ENCODE results near the gene LCN10. TPM values are rescaled to one million over a fixed set of nuclear protein-coding genes. Genes with fewer than 3 reads are reported as not detected.
A peak's percentile ranks its signal among the peaks of the same experiment; 100 is the strongest.
"Not testable (repeated sequence)": the region's sequence is repeated elsewhere in the genome, so short reads cannot be mapped to it uniquely, and the experiment has no call there.

Gene LCN10
- total and polyA plus RNA-seq, 10 of the 15 experiments (the other 5 are each of a cell fraction or from before 2014, with no cell fraction given) = 0.06 to 1.3 (median 0.21) TPM; not detected in 1

- WGBS (ENCODE audit: insufficient coverage, insufficient replicate concordance, low lambda C conversion rate, missing lambda C conversion rate) = 5% methylated on average over 4 of the region's 4 CpGs
- H4K20me1 ChIP-seq (ENCODE audit: control insufficient read depth, insufficient read depth); DNase-seq (ENCODE audit: low read depth, low spot score); H3K27ac ChIP-seq (ENCODE audit: control insufficient read depth, insufficient read depth); H3K79me2 ChIP-seq (ENCODE audit: control insufficient read depth, insufficient read depth, low read length); H3K9ac ChIP-seq (ENCODE audit: control insufficient read depth, insufficient read depth, low read length); H3K4me1 ChIP-seq (ENCODE audit: control insufficient read depth, insufficient read depth, low read length); H3K27me3 ChIP-seq (replicated peaks in 1 of 2; ENCODE audit: control insufficient read depth in 2 of 2, insufficient read depth in 2 of 2, low read length in 1 of 2); H3K9me3 ChIP-seq (replicated peaks; ENCODE audit: control insufficient read depth, insufficient read depth, low read length); H3K36me3 ChIP-seq (ENCODE audit: control insufficient read depth in 2 of 2, insufficient read depth in 2 of 2, low read length in 1 of 2); H2AFZ ChIP-seq (ENCODE audit: control insufficient read depth, low read depth, low read length); in situ Hi-C loops (cut with MboI); FAIRE-seq; ATAC-seq; BruUV-seq (replicated peaks); H3K4me2 ChIP-seq (ENCODE audit: control insufficient read depth, insufficient read depth); H3K4me3 ChIP-seq: not testable (repeated sequence)
- TF ChIP-seq PKNOX1 (IDR thresholded peaks at IDR 0.05) = peak; percentile 40; the same call in 1 of the 2 replicates
- RAD21 ChIA-PET (ENCODE audit: unreplicated experiment) = interaction anchor here (0.6 to 4.1 kb wide), 3 partner anchors 19 to 248 kb away, joined by 3 to 28 read pairs (median 6); no protein-coding TSS in a partner anchor
- intact Hi-C loops (cut with micrococcal nuclease; ENCODE audit: unreplicated experiment) = loop anchor here (1.0 to 5.0 kb wide), 3 partner anchors 248 to 450 kb away; no protein-coding TSS in a partner anchor
- CTCF ChIA-PET = interaction anchor here (1.0 to 13.1 kb wide), 13 partner anchors 9 to 450 kb away, joined by 3 to 163 read pairs (median 7); partner anchors contain the start of genes AJM1, PAXX and RNF208
- SMC1A ChIA-PET (ENCODE audit: uncharacterized antibody, unreplicated experiment) = interaction anchor here (1.1 to 3.7 kb wide), 4 partner anchors 9 to 261 kb away, joined by 3 to 23 read pairs (median 12); no protein-coding TSS in a partner anchor
- POLR2A ChIA-PET = interaction anchor here (0.6 to 1.5 kb wide), 2 partner anchors 29 to 474 kb away, joined by 3 to 4 read pairs; no protein-coding TSS in a partner anchor
These were observed 44.2 kb upstream of the LCN10 start for GRCh38 chr9:136786983-136787382.

GRCh38 chr9:136786451-136786850 lies 43.7 kb upstream of the LCN10 start:
- H3K4me1 ChIP-seq (ENCODE audit: control insufficient read depth, insufficient read depth, low read length) = peaks cover 3% of the 10 kb centered on the region
- no peak overlapping the region for H2AFZ ChIP-seq (ENCODE audit: control insufficient read depth, low read depth, low read length)
- H3K9me3 ChIP-seq (replicated peaks; ENCODE audit: control insufficient read depth, insufficient read depth, low read length) = no peaks in the 10 kb centered on the region
- no peak for FAIRE-seq
- ChIA-PET POLR2A (interaction anchor here (1.5 kb wide), 1 partner anchor 30 kb away, joined by 3 read pairs; no protein-coding TSS in a partner anchor), CTCF (interaction anchor here (0.8 to 13.1 kb wide), 11 partner anchors 8 to 450 kb away, joined by 3 to 163 read pairs (median 4); partner anchors contain the start of gene RNF208), RAD21 (ENCODE audit: unreplicated experiment) (interaction anchor here (1.9 to 4.1 kb wide), 2 partner anchors 19 to 249 kb away, joined by 6 to 28 read pairs; no protein-coding TSS in a partner anchor), SMC1A (ENCODE audit: uncharacterized antibody, unreplicated experiment) (interaction anchor here (0.6 to 3.7 kb wide), 3 partner anchors 18 to 249 kb away, joined by 3 to 23 read pairs (median 20); no protein-coding TSS in a partner anchor)
- 28% methylated on average over 10 of the region's 10 CpGs for WGBS (ENCODE audit: insufficient coverage, insufficient replicate concordance, low lambda C conversion rate, missing lambda C conversion rate)
- BruUV-seq (replicated peaks) = no TSS peak
- no peaks in the 10 kb centered on the region for H4K20me1 ChIP-seq (ENCODE audit: control insufficient read depth, insufficient read depth)
- no peaks in the 10 kb centered on the region; a peak in 1 of 4 replicates for H3K27me3 ChIP-seq (replicated peaks in 1 of 2; ENCODE audit: control insufficient read depth in 2 of 2, insufficient read depth in 2 of 2, low read length in 1 of 2)
- intact Hi-C loops (cut with micrococcal nuclease; ENCODE audit: unreplicated experiment) = loop anchor here (5.0 kb wide), 1 partner anchor 451 kb away; no protein-coding TSS in a partner anchor
- no peak overlapping the region for H3K4me2 ChIP-seq (ENCODE audit: control insufficient read depth, insufficient read depth)
- H3K9ac ChIP-seq (ENCODE audit: control insufficient read depth, insufficient read depth, low read length) = no peak overlapping the region
- H3K4me3 ChIP-seq = no peak overlapping the region
- no peaks in the 10 kb centered on the region; the same call in 1 of the 2 replicates for H3K79me2 ChIP-seq (ENCODE audit: control insufficient read depth, insufficient read depth, low read length)
- no peaks in the 10 kb centered on the region for H3K36me3 ChIP-seq (ENCODE audit: control insufficient read depth in 2 of 2, insufficient read depth in 2 of 2, low read length in 1 of 2)
- no peak overlapping the region for H3K27ac ChIP-seq (ENCODE audit: control insufficient read depth, insufficient read depth)
- in situ Hi-C loops (cut with MboI) = no loop called here
- TF ChIP-seq IRF5 (IDR thresholded peaks at IDR 0.05; ENCODE audit: borderline replicate concordance) = no peak
- TF ChIP-seq KDM1A (IDR thresholded peaks at IDR 0.05; ENCODE audit: borderline replicate concordance) = no peak
- no peak for TF ChIP-seq SIN3A (IDR thresholded peaks at IDR 0.05; ENCODE audit: low read depth, low read length)
- ATAC-seq = no peak
- no peak for DNase-seq (ENCODE audit: low read depth, low spot score)

Measured in GM12878 (cell line).